NCI-H146 treated with DMSO at 0.1 percent for 48 hours (cell line): Measurements from ENCODE around the gene FKBP2.

Experiments used
- DNase-seq: peaks from one replicate; lab custom pipeline; 2025; ENCODE audit not compliant: unreplicated experiment; lab: John Stamatoyannopoulos, UW

The FKBP2 gene

DNA sequence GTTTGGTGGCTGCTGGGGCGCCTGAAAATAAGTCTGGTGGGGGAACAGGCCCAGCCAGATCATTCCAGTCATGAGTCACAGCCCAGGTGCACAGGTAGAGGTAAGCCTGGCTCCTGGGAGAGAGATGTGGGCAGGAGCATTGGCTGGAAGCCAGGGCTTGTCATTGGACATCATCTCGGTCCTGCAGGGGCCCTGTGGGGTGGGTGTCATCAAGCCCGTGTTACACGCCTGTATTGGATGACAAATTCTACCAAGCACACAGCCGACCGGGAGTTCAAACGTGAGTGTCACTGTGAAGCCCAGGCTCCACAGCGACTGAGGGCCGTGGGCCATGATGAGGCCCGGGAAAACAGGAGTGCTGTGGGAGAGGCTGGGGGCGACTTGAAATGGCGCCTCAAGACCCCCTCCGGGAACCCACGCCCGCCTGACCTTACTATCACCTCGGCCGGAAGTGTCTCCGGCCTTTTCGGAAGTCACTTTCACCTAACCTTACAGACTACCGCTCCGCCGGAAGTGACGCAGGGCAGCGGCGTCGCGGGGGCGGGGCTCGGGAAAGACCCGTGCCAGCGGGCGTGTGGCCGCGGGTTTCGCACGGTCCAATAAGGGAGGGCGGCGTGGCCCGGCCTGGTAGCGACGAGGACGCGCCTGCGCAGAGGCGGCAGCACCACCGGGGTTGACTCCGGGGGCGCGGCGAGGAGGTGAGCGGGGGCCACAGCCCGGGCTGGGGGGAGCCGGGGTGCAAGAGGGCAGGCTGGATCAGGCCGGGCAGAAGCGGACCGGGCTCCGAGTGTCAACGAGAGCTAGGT, at the start of gene FKBP2:
Gene FKBP2, plus strand, starts transcription at position 661 of the 806 bp plus-strand sequence. CDS start 1,293 bp downstream, outside the sequence.
- peak; percentile 83 for DNase-seq

DNA sequence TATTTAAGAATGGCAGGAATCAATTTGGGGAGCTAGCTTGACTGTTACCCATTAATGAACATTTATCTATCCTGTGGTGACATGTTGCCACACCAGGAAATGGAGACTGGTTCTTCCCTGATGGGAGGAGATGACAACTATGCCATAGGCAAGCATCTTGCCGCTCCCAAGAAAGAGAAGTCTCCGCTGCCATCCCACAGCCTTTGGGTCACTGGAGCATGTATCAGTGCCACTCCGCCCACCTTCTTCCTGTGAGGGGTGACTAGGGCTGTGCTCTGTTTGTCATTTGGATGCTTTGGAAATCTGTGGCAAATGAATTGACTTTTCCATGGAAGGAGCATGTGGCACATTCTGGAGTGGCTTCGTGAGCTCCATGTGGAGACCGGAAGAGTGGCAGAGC, 48.5 kb upstream of the FKBP2 start:
- DNase-seq: no peak

DNA sequence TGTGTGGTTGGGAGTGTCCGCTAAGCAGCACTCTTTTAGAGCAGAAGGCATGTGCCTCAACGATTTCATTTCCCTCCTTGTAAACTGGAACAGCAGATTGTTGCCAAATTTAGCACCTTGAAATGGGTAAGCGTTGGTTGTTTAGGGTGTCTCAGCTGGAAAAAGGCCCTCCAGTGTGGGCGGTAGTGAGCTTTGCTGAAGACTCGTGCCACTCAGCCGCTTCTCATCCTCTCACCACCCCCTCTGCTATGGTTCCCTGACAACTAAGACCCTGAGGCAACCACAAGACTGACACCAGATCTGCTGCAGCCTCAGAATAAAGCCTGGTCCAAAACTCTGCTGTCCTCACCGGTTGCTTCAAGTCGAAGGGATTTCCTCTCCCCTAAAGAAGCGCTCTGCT, 44.3 kb upstream of the FKBP2 start:
- no peak for DNase-seq

DNA sequence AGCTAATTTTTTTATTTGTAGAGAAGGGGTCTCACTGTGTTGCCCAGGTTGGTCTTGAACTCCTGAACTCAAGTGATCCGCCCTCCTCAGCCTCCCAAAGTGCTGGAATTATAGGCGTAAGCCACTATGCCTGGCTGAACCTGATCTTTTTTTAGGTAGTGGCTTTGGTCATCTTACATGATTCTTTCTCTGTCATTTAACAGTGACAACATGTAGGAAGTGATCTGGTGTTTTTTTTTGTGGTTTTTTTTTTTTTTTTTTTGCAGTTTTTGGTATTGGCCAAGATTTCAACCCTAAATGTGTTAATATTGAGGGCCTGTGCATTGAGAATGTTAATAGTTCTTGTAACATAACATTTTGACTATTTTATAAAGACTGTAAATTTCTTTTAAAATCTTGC, 42.4 kb upstream of the FKBP2 start:
- no peak for DNase-seq

DNA sequence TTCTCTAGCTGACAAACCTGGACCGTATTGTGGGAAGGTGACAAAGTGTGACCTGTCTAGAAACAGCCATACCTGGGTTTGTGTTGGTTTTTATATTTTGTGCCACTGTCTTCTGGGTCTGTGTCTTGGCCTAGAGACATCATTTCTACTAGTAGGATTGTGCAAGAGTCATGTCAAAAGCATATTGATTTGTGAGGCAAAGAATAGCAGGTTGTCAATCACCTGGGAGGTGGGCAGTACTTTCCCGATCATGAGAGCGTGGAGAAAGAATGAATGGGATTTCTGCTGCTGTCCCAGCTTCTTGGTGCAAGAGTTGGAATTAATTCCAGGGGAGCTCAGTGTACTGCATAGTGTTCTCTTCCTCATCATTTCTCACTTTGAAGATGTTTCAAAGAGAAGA, 39.4 kb upstream of the FKBP2 start:
- DNase-seq: no peak

DNA sequence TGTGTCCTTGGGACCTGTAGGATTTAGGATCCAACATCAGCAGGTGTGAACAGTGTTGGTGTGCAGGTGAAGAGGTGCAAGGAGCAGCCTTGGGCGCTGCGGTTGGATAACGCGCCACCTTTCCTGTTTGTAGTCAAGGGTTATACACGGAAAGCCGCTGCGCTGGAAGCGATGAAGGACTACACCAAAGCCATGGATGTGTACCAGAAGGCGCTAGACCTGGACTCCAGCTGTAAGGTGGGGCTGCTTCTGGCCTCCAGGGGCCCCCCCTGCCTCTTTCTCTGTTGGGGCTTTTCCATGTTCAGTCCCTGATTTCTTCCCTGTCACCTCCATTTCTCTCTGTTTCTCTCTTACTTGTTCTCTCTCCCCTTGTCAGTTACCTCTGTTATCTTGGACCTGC, 37.9 kb upstream of the FKBP2 start:
- no peak for DNase-seq

DNA sequence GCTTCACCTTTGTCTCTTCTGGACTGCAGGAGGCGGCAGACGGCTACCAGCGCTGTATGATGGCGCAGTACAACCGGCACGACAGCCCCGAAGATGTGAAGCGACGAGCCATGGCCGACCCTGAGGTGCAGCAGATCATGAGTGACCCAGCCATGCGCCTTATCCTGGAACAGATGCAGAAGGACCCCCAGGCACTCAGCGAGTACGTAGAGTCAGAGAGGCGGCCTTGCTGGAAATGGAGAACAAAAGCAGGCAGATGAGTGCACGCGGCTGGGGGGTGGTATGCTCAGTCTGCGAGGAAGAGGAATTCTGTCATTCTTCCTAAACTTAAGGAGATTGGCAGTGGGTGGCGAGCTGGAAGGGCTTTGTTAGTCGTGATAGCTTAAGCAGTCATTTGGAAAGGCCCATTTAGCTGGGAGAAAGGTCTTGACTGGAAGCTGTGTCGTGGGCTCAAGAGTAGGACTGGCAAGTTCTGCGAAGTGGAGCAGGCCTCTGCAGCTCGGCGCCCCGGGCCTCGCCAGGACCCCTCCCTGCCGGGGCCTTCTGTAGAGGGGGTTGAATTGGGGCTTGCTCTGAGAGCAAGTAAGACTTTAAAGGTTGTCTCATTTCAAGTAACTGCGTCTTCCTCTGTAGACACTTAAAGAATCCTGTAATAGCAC, 37.3 kb upstream of the FKBP2 start:
- DNase-seq: no peak

DNA sequence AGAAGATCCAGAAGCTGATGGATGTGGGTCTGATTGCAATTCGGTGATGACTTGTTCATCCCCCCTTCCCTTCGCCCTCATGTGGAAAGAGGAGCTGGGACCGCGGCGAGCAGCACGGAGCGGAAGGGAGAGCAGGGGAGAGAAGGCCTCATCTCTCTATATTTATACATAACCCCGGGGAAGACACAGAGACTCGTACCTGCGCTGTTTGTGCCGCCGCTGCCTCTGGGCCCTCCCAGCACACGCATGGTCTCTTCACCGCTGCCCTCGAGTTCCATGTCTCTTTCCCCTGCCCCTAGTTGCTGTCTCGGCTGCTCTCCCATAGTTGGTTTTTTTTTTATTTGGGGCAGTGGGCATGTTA, 36.8 kb upstream of the FKBP2 start:
- no peak for DNase-seq

DNA sequence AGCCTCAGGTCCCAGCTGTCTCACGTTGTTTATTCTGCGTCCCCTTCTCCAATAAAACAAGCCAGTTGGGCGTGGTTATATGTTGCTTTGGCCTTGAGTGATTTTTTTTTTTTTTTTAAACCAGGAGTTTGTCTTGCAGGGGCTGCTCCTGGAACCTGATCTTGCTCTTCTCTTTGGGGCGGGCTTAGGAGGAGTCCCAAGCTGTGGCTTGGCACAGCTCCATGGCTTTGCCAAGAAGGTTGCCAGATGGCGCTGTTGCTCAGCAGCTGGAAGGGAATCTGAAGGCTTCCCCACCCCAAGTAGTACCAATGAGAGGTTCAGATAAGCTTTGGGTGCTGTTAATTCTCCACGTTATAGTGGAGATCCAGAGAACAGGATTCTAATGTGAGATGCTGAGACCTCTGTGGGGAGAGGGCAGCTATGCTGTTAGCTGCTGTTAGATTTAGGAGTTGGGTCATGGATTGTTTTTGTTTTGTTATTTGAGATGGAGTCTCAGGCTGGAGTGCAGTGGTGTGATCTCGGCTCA, 36.4 kb upstream of the FKBP2 start:
- DNase-seq: peak; percentile 37

DNA sequence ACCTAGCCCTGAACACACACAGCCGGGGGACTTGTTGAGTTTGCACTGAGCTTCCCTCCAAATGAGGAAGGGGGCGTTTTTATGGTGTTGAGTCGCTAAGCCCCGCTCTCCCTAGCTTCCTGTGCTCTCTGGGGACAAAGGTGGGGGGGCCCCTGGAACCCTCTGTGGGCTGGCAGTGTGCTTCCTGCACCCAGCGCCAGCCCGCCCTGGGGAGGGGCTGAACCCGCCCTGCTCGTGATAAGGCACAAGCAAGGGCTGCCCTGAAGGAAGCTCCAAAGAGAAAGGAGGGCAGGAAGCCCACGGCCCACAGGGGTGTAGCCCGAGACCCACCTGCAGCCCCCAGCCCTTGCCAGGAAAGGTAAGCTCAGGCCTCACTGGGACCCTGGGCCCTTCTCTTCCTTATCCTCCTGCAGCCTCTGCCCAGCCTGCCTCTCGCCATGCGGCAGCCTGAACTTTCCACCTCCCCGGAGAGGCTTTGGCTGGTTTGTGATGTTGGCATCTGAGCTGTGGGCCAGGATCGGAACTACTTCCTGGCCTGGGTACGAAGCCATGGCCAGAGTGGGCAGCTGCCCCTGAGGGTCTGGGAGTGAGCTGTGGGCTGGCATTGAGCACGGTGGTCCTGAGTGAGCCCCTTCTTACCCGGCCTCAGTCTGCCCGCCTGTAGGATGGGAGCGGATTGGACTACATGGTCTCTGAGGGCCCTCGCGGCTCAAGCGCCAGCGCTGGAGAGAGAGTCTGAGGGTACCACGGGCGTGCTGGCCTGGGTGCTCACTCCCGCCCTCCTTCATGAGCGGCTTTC, 34.2 kb upstream of the FKBP2 start, which contains the start of gene FERMT3:
Gene FERMT3, plus strand, starts transcription at position 265 of the 799 bp plus-strand sequence. CDS start 644 bp downstream, outside the sequence.
- no peak for DNase-seq

DNA sequence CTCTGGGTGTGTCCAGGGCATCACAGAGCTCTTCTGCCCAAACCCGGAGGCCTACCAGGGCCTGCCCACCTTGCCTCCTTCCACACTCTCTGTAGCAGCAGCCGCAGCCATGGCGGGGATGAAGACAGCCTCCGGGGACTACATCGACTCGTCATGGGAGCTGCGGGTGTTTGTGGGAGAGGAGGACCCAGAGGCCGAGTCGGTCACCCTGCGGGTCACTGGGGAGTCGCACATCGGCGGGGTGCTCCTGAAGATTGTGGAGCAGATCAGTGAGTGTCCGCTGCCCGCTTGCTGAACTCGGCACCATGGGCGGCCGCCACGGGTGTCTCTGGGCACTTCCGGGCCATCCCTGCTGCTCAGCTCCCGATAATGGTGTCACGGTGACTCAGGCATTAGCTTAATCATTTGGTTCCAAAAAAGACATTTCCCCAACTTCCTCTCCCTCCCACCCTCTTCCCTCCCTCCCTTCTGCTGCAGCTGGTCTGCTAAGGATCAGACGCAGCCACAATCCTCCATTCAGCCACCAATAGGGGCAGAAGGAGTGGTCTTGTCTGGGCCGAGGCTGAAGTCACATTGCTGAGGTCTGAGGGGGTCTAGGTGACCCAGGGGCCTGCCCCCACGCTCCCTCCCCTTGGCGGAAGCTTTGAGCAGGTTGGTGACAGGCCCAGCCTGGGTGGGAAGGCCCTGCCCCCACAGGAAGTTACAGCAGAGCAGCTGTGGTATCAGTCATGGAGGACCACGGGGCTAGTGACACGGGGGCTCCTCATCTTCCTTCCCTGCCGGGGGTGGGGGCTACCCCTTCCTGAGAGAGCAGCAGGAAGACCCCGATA, 33.4 kb upstream of the FKBP2 start:
- no peak for DNase-seq

DNA sequence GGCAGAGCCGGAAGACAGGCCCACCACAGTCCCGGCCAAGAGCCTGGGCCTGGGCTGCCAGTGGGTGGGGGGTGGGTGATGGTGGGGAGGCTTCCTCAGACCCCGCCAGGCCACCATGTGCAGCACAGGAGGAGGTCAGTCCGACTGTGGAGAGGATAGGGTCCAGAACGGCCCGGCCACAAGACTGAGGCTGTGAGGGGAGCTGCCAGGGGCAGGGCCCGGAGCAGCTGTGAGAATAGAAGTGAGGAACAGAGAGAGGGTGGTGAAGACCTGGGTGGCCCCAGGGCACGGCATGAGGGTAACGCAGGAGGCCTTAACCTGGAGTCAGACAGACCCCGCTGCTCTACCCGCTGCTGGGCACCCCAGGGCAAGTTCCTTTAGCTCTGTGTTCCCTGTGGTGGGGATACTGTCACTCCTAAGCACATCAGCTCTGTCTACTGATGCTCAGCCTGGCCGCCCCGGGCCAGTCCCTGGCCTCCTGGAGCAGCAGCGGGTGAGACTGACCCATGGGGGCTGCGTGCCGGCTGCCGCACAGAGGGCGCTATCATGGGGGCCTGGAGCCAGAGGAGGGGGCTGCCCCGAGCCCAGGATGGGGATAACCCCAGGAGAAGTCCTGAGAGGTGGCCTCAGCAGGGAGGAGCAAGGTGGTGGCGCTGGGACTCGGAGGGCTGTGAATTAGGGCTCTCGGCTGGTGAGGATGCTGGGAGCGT, 32.7 kb upstream of the FKBP2 start:
- DNase-seq: no peak

DNA sequence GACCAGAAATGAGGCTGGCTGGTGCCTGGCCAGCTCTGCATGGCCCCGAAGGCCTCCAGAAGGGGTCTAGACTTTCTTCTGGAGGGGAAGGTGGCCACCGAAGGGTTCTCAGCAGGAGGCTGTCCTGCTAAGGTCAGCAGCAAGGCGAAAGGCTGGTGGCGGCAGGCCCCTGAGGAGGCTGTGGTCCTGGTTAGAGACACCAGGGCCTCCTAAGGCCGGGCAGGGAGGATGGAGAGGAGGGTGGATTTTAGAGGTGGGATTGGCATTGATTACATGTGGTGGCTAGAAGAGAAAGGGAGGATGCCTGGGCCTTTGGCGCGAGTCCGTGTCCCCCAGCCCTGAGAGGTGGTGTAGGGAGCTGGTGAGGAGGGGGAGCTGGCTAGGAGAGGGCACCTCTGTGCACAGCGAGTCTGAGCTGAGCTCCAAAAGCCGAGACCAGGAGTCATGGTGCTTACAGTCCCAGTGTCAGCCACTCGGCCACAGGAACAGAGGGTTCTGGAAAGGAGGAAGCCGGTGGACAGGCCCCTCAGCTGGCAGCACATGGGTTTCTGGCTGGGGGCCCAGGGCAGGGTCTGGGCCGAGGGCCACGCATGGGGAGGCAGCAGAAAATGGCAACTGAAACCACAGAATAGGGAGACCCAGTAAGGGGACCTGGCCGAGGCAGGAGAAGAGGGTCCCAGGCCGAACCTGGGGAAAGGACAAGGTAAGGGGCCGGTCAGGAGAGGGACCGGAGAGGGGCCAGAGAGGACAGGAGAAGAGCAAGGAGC, 31.9 kb upstream of the FKBP2 start:
- DNase-seq: no peak

DNA sequence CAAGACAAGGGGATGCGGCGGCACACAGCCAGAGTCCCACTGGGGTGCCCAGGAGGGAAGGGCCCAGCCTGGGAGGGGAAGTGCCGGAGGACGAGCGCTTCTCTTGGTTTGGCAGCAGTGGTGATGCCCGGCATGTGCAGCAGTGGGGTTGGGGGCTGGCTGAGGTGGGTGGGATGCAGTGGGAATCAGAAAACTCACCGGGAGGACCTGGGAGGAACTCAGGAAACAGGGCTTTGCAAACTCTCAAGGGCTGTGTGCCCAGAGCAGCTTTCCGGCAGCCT, 31.4 kb upstream of the FKBP2 start:
- DNase-seq: no peak

DNA sequence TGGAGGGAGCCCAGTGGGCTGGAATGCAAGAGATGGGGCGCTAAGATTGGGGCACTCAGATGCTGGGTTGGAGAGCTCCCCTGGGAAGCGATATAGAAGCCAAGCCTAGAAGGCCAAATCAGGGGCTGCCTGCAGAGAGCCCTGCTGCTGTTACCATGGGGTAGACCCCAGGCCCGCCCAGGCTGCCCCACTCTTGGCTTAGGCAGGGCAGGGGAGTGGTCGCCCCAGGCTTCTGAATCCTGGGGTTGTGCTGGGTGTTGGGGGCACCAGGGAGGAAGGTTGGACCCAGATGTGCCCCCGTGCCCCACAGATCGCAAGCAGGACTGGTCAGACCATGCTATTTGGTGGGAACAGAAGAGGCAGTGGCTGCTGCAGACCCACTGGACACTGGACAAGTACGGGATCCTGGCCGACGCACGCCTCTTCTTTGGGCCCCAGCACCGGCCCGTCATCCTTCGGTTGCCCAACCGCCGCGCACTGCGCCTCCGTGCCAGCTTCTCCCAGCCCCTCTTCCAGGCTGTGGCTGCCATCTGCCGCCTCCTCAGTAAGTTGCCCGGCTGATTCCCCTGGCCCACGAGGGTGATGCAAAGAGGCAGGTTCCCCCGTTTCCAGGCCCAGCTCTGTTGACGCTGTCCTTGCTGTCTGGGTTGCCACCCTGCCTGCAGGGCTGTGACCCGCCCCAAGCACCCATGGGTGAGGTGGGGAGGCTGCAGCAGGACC, 30.4 kb upstream of the FKBP2 start:
- DNase-seq: no peak

DNA sequence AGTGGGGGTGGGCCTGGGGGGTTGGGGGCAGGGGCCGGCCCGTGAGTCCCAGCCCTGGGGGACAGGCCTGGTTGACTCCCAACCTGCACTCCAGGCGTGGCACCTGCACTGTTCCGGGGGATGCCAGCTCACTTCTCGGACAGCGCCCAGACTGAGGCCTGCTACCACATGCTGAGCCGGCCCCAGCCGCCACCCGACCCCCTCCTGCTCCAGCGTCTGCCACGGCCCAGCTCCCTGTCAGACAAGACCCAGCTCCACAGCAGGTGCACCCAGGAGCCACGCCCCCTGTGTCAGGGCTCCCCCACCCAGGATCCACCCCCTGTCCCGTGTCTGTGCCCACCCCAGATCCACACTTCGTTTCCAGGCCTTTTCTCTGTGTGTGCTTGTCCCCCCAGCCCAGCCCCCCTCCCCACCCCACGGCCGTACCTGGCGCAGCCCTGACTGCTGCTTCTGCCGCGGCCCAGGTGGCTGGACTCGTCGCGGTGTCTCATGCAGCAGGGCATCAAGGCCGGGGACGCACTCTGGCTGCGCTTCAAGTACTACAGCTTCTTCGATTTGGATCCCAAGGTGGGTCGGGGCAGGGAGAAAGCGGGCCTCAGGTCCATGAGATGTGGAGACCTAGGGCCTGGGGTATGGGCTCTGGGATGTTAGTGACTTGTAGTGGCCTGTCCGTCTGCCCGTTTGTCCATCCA, 29.6 kb upstream of the FKBP2 start:
- DNase-seq: no peak

DNA sequence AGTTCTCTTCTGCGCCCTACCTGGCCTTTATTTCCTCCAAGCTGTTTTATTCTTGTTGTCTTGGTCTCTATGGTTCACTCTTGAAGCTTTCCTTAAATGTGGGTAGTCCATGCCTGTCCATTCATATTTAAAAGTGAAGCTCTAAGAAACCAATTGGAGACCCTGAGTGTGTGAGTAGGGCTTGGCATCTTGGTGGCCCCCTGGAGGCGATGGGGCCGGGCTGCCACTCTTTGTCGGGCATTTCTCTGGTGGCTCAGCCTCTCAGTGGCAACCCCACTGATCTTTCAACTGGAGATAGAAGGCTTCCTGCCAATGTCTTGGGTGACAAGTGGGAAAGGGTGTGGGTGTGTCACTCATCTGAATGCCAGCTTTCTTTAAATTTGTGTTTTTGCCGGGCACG, 24.0 kb upstream of the FKBP2 start:
- DNase-seq: no peak

DNA sequence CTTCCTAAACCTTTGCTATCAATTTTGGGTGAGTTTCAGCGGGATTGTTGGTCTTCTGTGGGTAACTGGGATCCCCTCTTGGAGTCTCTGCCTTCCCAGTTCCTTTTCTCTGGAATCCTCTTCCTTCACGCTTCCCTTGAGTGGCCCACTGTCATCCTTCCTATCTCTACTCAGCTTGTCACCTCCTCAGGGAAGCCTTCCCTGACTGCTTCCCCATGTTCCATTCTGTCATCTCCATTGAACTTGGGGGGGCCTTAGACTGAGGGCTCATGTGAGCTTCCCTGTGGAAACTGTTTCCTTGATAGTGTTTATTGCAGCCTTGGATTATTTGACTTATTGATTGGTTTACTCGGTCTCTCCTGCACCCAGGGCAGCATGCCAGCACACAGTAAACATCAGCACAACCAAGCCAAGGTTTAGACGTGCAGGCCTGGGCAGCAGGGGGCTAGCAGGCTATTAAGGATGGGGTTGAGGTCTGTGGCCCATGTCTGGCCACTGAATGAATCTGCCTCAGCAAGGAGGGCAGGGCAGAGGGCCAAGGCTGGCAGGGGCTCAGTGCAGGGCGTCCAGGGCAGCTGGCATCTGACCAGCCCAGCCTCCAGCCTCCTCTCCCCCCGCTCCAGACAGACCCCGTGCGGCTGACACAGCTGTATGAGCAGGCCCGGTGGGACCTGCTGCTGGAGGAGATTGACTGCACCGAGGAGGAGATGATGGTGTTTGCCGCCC, 22.1 kb upstream of the FKBP2 start:
- DNase-seq: no peak
